Measurements from ENCODE around the gene FUT3.
A peak's percentile ranks its signal among the peaks of the same experiment; 100 is the strongest.
"Not testable (repeated sequence)": the region's sequence is repeated elsewhere in the genome, so short reads cannot be mapped to it uniquely, and the experiment has no call there.

FUT3 gene

DNA sequence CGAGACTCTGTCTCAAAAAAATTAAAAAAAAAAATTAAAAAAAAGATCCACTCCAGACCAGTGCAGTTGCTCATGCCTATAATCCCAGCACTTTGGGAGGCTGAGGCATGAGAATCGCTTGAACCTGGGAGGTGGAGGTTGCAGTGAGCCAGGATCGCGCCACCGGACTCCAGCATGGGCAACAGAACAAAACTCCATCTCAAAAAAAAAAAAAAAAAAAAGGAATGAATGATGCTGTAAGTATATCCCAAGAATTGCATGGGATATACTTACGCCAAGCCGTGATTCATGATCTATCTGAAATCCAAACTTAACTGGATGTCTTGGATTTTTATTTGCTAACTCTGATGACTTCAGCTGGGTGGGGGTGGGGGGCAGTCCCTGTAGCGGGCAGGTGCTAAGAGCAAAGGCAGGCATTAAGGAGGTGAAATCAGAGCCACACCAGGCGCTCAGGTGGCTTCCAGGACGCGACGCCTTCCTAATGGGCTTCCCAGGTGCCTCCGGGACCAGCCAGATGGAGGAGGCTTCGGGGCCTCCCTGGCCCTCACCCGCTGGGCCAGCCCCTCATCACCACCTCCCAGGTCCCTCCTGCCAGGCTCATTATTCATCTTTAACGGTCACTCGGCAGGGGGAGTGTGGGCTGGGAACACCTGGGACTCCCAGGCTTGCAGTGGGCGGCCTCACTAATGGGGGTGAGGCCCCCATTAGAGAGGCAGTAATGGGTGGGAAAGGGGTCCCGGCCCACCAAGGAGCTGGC, 30.5 kb upstream of the FUT3 start:
- no peak for DNase-seq

DNA sequence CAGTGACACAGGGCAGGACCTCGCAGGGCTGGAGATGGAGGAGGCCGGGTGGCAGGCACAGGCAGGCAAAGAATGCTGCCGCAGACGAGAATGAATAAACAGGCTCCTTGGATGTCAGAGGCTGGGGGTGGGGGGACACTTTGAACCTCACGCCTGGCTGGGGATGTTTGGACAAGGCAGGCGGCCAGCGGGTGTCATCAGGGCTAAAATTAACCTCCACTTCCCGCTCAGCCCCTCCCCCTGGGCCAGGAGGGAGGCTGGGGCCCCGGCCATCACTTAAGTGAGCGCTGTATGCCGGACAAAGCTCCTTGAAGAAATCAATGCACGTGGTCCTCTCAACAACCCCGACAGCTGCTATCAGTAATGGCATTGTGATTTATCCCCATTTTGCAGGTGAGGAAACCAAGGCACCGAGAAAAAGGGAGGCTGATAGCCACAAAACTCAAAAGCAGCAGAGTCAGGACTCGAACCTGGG, 29.4 kb upstream of the FUT3 start:
- DNase-seq: peak; percentile 13

DNA sequence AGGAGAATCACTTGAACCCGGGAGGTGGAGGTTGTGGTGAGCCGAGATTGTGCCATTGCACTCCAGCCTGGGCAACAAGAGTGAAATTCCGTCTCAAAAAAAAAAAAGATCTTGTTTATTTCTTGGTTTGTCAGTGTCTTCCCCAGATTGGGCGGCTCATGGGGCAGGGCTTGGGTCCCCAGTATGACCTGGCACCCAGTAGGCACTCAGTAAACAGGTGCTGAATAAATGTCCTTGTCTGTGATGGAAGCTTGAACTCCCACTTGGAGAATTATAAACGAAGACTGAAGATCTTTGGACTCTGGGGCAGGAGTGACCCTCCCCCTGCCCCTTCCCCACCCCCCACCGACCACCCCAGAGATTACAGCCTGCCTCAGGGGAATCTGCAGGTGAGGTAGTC, 28.9 kb upstream of the FUT3 start:
- no peak for DNase-seq

DNA sequence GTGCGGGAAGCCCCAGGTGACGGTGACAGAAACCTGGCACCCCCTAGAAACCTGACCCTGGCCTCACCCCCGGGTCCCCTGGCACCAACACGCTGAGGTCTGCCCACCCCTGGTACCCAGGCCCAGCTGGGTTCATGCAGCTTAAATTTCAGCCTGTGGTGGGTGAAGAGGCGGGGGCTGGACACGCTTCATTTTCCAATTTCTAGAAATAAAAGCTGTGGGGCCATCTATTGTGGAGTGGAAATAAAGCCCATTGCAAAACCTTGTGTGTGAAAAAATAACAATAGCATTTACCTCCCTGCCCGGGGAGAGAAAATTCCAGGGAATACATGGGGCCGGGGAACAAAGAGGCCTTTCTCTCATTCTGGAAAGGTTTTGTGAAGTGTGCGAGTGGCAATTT, 26.6 kb upstream of the FUT3 start:
- no peak for DNase-seq

DNA sequence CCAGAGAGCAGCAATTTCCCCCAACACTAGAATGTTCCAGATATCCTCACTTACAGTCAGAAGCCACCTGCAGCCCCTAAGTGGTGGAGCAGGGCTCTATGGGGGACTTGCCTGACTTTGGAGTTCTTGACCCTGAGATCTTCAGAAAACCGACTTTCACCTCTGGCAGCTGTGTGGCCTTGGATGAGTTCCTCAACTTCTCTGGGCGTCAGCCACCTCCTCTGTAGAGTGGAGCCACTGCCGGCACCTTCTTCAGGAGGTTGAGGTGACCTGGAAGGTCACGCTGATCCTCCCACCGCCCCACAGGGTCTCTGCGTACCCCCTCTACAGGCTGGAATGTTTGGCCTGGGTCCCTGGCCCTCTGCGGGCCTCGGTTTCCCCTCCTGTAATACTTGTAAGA, 26.2 kb upstream of the FUT3 start:
- no peak for DNase-seq

DNA sequence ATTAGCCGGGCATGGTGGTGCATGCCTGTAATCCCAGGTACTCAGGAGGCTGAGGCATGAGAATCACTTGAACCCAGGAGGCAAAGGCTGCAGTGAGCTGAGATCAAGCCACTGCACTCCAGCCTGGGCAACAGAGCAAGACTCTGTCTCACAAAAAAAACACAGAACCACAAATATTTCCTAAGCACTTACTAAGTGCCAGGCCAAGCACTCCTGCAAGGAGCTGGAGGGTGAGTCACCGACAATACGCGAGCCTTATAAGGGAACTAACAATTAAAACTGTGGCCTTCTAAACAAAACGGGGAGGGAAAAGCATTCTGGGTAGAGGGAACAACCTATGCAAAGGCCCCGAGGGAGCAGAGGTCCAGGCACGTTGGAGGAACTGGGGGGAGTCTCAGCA, 23.2 kb upstream of the FUT3 start:
- DNase-seq: not testable (repeated sequence)

DNA sequence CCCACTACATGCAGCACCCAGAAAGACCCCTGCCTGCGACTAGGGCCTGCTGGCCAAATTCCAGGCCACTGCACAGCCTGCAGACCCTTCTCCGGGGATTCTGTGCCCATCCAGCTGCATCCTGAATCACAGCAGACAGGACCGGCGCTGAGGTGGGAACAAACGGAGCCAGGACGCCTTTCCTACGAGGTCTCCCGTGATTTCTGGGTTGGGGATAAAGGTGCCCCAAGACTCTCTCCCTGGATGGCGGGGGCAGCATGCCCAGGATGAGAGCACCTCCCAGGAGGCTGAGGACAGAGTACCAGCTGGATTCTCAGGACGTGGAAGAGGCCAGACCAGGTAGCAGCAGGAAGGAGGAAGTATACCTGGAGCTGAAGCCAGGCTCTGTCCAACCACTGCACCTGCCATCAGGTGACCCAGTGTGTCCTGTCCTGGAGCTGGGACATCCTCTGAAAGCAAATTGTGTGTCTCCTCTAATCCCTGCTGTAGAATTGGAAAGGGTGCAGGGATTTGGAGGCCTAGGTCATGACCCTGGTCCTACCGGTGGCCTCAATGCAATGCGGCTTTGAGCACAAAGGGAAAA, 22.5 kb upstream of the FUT3 start:
- DNase-seq: no peak

DNA sequence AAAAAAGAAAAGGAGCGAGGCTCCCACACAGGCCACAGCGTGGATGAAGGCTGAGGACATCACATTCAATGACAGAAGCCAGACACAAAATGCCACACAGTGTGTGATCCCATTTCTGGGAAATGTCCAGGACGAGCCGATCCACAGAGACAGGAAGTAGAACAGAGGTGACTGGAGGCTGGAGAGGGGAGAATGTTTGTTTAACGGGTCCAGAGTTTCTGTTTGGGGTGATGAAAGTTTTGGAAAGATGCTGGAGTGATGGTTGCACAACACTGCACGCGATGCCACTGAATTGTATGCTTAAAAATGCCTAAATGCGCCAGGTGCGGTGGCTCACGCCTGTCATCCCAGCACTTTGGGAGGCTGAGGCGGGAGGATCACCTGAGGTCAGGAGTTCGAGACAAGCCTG, 19.7 kb upstream of the FUT3 start:
- DNase-seq: no peak

DNA sequence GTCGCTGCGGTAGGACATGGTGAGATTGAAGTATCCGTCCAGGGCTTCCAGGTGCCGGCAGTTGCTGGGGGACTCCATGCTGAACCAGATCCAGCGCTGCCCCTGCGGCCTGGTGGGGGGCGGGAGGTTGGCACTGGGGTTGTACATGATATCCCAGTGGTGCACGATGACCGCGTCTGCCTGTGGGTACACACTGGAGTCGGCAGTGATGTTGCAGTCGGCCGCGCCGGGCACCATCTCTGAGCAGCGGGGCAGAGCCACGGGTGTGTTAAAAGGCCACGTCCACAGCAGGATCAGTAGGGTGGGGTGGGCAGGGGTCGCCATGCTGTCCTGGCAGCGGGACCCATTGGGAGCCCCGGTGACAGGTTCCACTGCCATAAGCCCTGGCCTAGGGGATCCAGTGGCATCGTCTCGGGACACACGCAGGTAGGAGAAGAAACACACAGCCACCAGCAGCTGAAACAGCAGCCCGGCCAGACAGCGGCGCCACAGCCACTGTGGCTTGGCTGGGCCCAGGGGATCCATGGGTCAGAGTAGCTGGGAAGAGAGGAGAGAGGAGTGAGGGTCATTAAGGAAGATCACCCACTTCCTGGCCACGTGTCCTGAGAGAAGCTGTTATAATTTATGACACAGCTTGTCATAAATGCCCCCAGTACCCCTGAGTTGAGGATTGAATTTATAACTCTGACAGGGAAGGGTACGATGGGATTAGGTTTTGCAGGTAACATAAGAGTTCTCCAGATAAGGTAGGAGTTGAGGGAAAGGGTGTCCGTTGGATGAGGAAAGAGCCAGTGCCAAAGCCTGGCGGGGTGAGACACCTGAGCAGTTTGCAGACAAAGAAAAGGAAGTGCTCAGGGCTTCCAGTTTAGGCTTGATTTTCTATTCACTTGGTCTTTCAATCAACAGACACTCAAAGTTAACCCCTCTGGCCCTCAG, 16.2 kb upstream of the FUT3 start:
- no peak for DNase-seq

DNA sequence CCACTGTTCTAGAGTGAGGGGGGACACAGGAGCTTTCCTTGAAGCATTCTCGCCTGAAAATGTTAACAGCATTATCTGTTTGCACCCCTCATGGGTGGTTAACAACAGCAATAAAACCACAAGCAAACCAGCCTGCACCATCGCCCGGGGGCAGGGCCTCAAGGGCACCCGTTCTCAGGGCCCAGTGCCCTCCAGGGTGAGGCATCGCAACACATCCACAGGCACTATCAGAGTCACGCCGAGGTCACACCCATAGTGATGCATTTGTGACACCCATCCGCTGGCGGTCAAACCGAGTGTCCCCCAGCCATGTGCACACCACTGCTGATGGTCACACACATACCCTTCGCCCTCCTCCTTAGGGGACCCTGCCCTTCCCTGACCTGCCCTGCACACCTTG, 14.5 kb upstream of the FUT3 start:
- DNase-seq: no peak

DNA sequence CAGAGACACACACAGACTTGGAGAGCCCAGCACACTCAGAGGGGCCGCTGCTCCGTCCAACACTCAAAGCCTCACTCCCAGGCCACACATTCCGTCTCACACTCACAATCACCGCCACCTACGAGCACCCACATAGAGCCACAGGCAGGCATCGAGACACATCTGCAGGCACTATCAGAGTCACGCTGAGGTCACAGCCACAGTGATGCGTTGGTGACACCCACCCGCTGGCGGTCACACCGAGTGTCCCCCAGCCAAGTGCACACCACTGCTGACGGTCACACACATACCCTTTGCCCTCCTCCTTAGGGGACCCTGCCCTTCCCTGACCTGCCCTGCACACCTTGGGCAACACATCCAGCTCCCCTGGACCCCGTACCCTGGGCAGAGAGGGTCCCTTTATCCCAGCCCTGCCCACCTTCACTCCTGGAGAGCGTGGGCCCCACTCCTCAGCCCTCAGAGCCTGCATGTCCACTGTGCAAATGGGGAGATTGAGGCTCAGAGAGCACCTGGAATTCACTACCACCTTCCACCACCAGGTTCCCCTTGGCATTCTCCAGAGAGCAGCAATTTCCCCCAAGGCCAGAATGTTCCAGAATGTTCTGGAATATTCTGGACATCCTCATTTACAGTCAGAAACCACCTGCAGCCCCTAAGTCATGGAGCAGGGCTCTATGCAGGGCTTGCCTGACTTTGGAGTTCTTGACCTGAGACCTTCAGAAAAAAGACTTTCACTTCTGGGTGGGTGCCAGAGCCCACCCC, 13.7 kb upstream of the FUT3 start:
- DNase-seq: no peak

DNA sequence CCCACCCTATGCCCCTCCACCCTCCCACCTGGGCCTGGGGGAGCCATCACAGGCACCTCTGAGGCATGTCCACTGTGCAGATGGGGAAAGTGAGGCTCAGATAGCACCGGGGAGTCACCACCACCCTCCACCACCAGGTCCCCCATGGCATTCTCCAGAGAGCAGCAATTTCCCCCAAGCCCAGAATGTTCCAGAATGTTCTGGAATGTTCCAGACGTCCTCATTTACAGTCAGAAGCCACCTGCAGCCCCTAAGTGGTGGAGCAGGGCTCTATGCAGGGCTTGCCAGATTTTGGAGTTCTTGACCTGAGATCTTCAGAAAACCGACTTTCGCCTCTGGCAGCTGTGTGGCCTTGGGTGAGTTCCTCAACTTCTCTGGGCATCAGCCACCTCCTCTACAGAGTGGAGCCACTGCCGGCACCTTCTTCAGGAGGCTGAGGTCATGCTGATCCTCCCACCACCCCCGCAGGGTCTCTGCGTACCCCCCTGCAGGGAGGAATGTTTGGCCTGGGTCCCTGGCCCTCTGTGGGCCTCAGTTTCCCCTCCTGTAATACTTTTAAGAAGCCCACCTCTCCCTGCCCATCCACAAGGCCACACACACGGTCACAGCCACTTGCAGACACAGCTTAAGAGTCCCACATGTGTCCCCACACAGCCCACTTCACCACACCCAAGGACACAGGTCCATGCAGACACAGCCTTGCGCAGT, 12.9 kb upstream of the FUT3 start:
- DNase-seq: no peak

DNA sequence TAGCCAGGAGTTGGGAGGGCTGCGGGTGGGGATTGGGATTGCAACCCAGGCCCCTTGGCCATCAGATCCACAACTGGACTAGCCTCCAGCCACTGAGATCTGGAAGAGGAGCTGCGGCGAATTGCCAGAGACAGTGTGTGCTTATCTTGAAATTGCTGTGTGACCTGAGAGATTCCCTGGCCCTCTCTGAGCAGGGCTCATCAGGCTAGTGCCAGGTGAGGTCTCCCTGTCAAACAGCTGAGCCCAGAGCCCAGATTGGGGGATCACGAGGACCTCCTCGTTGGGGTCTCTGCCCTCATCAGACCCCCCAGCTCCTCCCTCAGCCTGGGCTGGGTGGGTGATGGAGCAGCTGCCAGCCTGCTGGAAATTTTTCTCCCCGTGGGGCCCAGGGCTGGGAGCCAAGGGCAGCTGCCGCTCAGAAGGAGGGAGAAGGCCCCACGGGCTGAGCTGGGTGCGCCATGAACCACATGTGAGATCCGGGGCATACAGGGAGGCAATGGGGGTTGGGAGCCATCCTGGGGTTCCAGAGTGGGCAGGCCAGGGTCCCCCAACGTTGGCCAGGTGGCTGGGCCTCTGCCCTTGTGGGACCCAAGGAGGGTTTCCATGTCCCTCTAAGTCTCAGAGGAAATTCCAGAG, 11.9 kb upstream of the FUT3 start:
- DNase-seq: no peak

DNA sequence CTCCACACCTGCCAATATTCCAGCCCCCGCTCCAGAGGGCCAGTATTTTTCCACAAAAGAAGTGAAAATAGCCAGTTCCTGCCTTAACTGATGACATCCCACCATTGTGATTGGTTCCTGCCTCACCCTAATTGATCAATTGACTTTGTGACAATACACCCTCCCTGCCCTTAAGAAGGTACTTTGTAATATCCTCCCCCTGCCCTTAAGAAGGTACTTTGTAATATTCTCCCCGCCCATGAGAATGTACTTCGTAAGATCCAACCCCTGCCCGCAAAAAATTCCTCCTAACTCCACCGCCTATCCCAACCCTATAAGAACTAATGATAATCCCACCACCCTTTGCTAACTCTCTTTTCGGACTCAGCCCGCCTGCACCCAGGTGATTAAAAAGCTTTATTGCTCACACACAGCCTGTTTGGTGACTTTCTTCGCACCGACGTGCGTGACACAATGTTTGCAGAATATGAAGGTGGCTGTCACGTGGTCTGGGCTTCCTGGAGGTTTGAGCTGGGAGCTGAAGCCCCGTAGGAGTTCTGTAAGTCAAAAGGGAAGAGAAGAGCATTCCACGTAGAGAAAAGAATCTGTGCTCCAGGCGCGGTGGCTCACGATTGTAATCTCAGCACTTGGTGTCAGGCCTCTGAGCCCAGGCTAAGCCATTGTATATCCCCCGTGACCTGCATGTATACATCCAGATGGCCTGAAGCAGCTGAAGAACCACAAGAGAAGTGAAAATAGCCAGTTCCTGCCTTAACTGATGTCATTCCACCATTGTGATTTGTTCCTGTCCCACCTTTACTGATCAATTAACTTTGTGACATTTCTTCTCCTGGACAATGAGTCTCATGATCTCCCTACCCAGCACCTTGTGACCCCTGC, 6.2 kb upstream of the FUT3 start:
- DNase-seq: no peak

DNA sequence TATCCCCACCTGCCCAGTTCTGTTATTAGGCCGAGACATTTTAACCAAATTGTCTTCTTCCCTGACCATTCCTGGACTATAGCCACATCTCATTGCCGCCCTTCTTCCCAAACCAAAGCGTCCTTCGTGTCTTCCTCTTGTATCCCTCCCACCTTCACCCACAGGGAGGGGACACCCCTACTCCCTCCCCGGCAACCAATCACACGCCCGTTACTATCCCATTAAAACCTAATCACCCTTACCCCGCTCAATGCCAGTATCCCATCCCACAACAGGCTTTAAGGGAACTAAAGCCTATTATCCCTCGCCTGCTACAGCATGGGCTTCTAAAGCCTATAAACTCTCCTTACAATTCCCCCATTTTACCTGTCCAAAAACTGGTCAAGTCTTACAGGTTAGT, 3.9 kb upstream of the FUT3 start:
- not testable (repeated sequence) for DNase-seq

DNA sequence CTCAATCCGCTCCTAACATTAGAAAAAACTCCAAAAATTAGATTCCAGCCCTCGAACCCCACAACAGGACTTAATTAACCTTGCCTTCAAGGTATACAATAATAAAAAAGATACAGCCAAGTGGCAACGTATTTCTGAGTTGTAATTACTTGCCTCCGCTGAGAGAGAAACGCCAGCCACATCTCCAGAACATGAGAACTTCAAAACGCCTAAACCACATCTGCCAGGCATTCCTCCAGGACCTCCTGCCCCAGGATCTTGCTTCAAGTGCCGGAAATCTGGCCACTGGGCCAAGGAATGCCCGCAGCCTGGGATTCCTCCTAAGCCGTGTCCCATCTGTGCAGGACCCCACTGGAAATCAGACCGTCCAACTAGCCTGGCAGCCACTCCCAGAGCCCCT, 2.9 kb upstream of the FUT3 start:
- not testable (repeated sequence) for DNase-seq

DNA sequence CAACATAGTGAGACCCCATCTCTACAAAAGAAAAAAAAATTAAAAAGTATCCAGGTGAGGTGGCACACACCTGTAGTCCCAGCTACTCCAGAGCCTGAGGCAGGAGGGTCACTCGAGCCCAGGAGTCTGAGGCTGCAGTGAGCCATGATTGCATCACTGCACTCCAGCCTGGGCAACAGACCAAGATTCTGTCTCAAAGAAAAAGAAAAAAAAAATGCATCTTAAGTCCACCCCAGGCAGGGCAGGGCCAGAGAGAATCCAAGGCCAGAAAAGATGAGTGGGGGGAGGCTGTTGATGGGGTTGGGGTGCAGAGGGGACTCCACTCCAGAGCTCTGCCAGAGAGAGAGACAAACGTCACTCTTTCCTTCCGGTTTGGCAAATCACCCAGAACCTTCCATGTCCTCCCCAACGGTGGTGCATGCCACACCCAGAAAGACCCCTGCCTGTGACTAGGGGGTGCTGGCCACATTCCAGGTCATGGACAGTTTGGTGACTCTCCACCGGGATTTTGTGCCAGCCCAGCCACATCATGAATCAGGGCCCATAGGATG, 431 bp downstream of the FUT3 start:
- no peak for DNase-seq

DNA sequence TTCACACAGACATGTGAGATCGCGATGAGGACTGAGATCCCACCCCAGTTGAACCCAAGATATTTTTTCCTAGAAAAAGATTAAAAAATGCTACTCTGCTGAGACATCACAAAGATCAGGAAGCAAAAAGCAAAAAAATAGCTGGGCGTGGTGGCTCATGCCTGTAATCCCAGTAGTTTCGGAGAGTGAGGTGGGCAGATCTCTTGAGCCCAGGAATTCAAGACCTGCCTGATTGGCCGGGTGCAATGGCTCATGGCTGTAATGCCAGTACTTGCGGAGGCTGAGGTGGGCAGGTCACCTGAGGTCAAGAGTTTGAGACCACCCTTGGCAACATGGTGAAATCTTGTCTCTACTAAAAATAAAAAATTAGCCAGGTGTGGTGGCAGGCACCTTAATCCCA, 1.1 kb downstream of the FUT3 start:
- DNase-seq: no peak

DNA sequence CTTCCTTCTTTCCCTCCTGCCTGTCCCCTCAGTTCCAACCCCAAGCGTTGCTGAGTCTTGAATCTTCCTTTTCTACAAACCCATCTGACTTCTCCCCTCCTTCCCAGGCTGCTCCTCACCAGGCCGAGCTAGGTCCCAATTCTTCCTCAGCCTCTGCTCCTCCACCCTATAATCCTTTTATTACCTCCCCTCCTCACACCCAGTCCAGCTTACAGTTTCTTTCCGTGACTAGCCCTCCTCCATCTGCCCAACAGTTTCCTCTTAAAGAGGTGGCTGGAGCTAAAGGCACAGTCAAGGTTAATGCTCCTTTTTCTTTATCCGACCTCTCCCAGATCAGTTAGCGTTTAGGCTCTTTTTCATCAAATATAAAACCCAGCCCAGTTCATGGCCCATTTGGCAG, 2.6 kb downstream of the FUT3 start:
- DNase-seq: not testable (repeated sequence)

DNA sequence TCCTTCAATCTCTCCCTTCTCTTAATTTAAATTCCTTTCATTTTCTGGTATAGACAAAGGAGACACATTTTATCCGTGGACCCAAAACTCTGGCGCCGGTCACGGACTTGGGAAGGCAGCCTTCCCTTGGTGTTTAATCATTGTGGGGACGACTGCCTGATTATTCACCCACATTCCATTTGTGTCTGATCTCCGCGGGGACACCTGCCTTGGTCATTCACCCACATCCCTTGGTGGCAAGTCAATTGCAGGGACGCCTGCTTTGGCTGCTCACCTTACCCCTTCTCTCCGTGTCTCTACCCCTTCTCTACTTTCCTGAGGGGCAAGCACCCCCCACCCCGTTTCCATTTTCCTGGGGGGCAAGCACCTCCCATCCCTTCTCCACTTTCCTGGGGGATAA, 3.4 kb downstream of the FUT3 start:
- DNase-seq: not testable (repeated sequence)

Data from NCI-H2227 treated with DMSO at 0.1 percent for 48 hours (cell line).